Tibial nerve (tissue), 4 donors: ENCODE data around the gene AOPEP.

Experiments
- CTCF ChIP-seq, 5 experiments: fragments of 200-600 bp in 3 of 5; fragments of 450-650 bp in 2 of 5; sonication (generic) in 3 of 5; IDR thresholded peaks; one replicate each; pipeline ENCODE4 v1.5.1; 2016 to 2019; ENCODE audit warnings: antibody characterized with exemption in 5 of 5, mild to moderate bottlenecking in 3 of 5, moderate library complexity in 2 of 5
- EP300 ChIP-seq, 2 donors: sonication (generic); formaldehyde crosslinking; IDR thresholded peaks; one replicate each; pipeline ENCODE4 v1.6.1; 2017; ENCODE audit warnings: antibody characterized with exemption in 2 of 2, mild to moderate bottlenecking in 1 of 2
- POLR2A ChIP-seq, 2 donors: fragments of 450-650 bp; IDR thresholded peaks; one replicate each; pipeline ENCODE4 v1.6.1; 2017; ENCODE audit warnings: antibody characterized with exemption in 2 of 2, mild to moderate bottlenecking in 2 of 2, moderate library complexity in 2 of 2

GRCh38 chr9:95012035-95012708, 285.7 kb downstream of the AOPEP start:
- TF ChIP-seq POLR2A (IDR thresholded peaks at IDR 0.05), result no peak
- no peak for TF ChIP-seq EP300 (IDR thresholded peaks at IDR 0.05)
- no peak for TF ChIP-seq CTCF (IDR thresholded peaks at IDR 0.05)
